Stomach (tissue), 9 donors: ENCODE data around the gene KDM8. TPM values are rescaled to one million over a fixed set of nuclear protein-coding genes. Genes with fewer than 3 reads are reported as not detected.
"Not testable (repeated sequence)": the region's sequence is repeated elsewhere in the genome, so short reads cannot be mapped to it uniquely, and the experiment has no call there.

ENCODE experiments used
- DNase-seq, 2 donors: peaks; one replicate each; pipeline versions ENCODE4 v3.0.0 to v3.0.0-alpha.2; 2013 to 2019
- H3K27ac ChIP-seq, 5 donors: fragments of 200-600 bp in 4 of 5; sonication (generic) in 4 of 5; one replicate each; pipeline ENCODE4 v1.5.1; 2013 to 2019; ENCODE audit warnings: mild to moderate bottlenecking in 1 of 5, moderate library complexity in 1 of 5
- H3K27me3 ChIP-seq, 3 donors: fragments of 200-600 bp; sonication (generic); one replicate each; pipeline ENCODE4 v1.5.1; 2017 to 2019; ENCODE audit warnings: mixed run types in 1 of 3
- H3K36me3 ChIP-seq, 4 donors: fragments of 200-600 bp; sonication (generic); 1 replicate in 3 of 4; 2 replicates in 1 of 4; pipeline ENCODE4 v1.5.1; 2016 to 2019
- H3K4me1 ChIP-seq, 4 donors: fragments of 200-600 bp; sonication (generic); one replicate each; pipeline ENCODE4 v1.5.1; 2016 to 2019
- H3K4me3 ChIP-seq, 4 donors: fragments of 200-600 bp; sonication (generic) in 3 of 4; one replicate each; pipeline ENCODE4 v1.5.1; 2016 to 2019; ENCODE audit warnings: mild to moderate bottlenecking in 1 of 4
- H3K9me3 ChIP-seq, 4 donors: fragments of 200-600 bp; sonication (generic); one replicate each; pipeline ENCODE4 v1.5.1; 2016 to 2019
- EP300 ChIP-seq: sonication (generic); formaldehyde crosslinking; IDR thresholded peaks from one replicate; pipeline ENCODE4 v1.6.1; 2017; ENCODE audit warnings: antibody characterized with exemption
- POLR2A ChIP-seq, 4 donors: fragments of 450-650 bp; IDR thresholded peaks; one replicate each; pipeline ENCODE4 v1.6.1; 2016; ENCODE audit warnings: antibody characterized with exemption in 4 of 4, control low read depth in 2 of 4, mild to moderate bottlenecking in 1 of 4, moderate library complexity in 1 of 4
- POLR2AphosphoS5 ChIP-seq, 3 donors: sonication (generic); formaldehyde crosslinking; IDR thresholded peaks; one replicate each; pipeline ENCODE4 v1.6.1; 2016; ENCODE audit warnings: antibody characterized with exemption in 3 of 3
- WGBS, 5 donors: extraction: QIAGEN DNeasy Blood & Tissue Kit in 3 of 5; methylation state at CpG; one replicate each; pipeline versions ENCODE4 v1.1.5 to v1.1.7; 2013 to 2018; 5-methylcytosine and 5-hydroxymethylcytosine counted together
- intact Hi-C: fragments of 100-400 bp; cut with DNase I; formaldehyde crosslinking; loops from one replicate; pipeline ENCODE4 v1.15.1; 2023; ENCODE audit warnings: low total_unique reads
- polyA plus RNA-seq, 3 donors: library from polyadenylated mRNA; stranded (reverse); fragments of 200-250 nt; gene quantifications; one replicate each; pipeline ENCODE4 v1.2.3, GENCODE V29; 2013
- total RNA-seq, 5 donors: library from RNA; depleted of rRNA; stranded (reverse); fragments of >200 nt; gene quantifications; one replicate each; pipeline versions ENCODE4 v1.1.0 to v1.2.3, GENCODE V29; 2014 to 2016
- TF ChIP-seq, protein P1 (sequence below), 7 experiments: fragments of 450-650 bp in 4 of 7; fragments of 200-600 bp in 3 of 7; sonication (generic) in 3 of 7; IDR thresholded peaks; one replicate each; pipeline ENCODE4 v1.5.1; 2016 to 2019; ENCODE audit warnings: antibody characterized with exemption in 7 of 7, control low read depth in 2 of 7, mild to moderate bottlenecking in 1 of 7
- donor health status: healthy with polysubstance abuse.
- donor health status: Bipolar disorder and iron deficiency.
- donor health status: healthy.

The KDM8 gene
- total and polyA plus RNA-seq, 8 donors, result 1.4 to 58.3 (median 2.9) TPM

DNA sequence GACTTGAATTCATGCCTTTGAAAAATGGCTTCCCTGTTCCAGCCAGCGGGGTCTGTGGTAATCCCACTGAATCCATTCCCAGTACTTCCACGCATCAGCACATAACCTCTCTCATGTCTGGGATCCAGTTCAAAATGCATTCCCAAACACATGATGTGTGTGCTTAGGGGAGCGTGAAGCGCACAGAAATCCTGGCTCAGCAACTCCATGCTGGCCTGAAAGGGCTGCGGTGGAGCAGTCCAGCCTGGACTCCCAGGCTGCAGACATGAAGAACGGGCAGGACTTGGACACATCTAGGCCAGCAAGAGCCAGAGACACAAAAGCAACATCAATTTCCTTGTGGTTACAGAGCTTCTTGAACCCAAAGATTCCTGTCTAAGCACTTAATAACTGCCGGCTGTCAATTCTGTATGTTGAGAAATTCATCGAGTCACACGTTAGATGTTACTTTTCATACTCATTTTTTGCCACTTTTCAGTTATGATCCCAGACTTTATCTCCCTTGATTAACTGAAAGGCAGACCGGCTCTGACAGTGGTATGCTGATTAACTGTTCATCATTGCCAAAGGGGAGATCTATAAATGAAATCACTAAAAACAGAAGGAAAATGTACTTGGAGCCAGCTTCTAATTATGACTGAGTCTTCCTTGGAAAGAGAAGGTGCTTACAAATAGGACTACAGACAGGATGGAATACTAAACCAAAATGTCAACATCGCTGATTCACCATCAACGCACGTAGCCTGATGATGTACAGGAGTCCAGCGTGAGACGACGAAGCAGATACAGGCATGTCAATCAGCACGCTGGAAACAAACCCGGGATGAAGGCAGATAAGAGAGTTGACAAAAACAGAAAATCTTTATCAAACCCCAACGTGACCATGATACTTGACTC is 42.2 kb downstream of the KDM8 start:
- WGBS, 5 donors, result 50 to 74% (median 61%) methylated on average over 15 to 19 of the region's 19 CpGs
- TF ChIP-seq, protein P1, sequence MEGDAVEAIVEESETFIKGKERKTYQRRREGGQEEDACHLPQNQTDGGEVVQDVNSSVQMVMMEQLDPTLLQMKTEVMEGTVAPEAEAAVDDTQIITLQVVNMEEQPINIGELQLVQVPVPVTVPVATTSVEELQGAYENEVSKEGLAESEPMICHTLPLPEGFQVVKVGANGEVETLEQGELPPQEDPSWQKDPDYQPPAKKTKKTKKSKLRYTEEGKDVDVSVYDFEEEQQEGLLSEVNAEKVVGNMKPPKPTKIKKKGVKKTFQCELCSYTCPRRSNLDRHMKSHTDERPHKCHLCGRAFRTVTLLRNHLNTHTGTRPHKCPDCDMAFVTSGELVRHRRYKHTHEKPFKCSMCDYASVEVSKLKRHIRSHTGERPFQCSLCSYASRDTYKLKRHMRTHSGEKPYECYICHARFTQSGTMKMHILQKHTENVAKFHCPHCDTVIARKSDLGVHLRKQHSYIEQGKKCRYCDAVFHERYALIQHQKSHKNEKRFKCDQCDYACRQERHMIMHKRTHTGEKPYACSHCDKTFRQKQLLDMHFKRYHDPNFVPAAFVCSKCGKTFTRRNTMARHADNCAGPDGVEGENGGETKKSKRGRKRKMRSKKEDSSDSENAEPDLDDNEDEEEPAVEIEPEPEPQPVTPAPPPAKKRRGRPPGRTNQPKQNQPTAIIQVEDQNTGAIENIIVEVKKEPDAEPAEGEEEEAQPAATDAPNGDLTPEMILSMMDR (IDR thresholded peaks at IDR 0.05), result no peak
- TF ChIP-seq EP300 (peak; percentile 33), POLR2A (IDR thresholded peaks at IDR 0.05) (no peak), POLR2AphosphoS5 (IDR thresholded peaks at IDR 0.05) (peak; percentile 37 to 98 (median 83))
- intact Hi-C loops, result no loop called here
- Histone ChIP-seq H3K36me3 (peaks cover 0 to 4% (median 0%) of the 10 kb centered on the region in 4 donors), H3K27me3 (no peaks in the 10 kb centered on the region), H3K27ac (peak overlapping the region; percentile 44 to 86 (median 84)), H3K4me3 (no peak overlapping the region), H3K9me3 (no peaks in the 10 kb centered on the region), H3K4me1 (peaks cover 29 to 64% (median 54%) of the 10 kb centered on the region in 4 donors)
- peak in 1 of 2 donors; percentile 89 for DNase-seq

DNA sequence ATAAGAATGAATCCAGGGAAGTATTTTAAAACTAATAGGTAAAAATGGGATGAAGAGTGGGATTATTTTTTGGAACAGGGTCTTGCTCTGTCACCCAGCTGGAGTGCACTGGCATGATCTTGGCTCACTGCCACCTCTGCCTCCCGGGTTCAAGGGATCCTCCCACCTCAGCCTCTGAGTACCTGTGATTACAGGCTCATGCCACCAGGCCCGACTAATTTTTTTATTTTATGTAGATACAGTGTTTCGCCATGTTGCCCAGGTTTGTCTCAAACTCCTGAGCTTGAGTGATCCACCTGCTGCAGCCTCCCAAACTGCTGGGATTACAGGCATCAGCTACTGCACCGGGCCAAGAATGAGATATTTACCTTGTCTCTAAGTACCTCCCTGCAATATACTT is 43.1 kb downstream of the KDM8 start:
- Histone ChIP-seq H3K9me3 (no peaks in the 10 kb centered on the region), H3K4me3 (no peak overlapping the region), H3K27me3 (no peaks in the 10 kb centered on the region), H3K4me1 (peaks cover 29 to 59% (median 49%) of the 10 kb centered on the region in 4 donors), H3K27ac (peak overlapping the region in 4 of 5 donors; percentile 78 to 86 (median 85)), H3K36me3 (peaks cover 0 to 3% (median 0%) of the 10 kb centered on the region in 4 donors)
- intact Hi-C loops, result no loop called here
- WGBS, 5 donors, result 62 to 69% (median 65%) methylated on average over 4 of the region's 4 CpGs
- DNase-seq, result no peak
- TF ChIP-seq POLR2A (IDR thresholded peaks at IDR 0.05) (no peak), EP300 (no peak), POLR2AphosphoS5 (IDR thresholded peaks at IDR 0.05) (no peak)
- TF ChIP-seq, protein P1 (IDR thresholded peaks at IDR 0.05), result no peak

DNA sequence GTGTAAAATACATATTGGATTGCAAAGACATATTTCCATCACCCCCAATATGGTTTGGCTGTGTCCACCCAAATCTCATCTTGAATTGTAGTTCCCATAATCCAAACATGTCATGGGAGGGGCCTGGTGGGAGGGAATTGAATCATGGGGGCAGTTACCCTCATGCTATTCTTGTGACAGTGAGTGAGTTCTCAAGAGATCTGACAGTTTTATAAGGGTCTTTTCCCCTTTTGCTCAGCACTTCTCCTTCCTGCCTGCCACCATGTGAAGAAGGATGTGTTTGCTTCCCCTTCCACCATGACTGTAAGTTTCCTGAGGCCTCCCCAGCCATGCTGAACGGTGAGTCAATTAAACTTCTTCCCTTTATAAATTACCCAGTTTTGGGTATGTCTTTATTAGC is 43.8 kb downstream of the KDM8 start:
- intact Hi-C loops, H3K9me3 ChIP-seq, H3K27me3 ChIP-seq, H3K36me3 ChIP-seq, DNase-seq, H3K4me3 ChIP-seq: not testable (repeated sequence)
- WGBS, 5 donors, result 67 to 88% (median 79%) methylated on average over 1 of the region's 1 CpG
- Histone ChIP-seq H3K27ac (peak overlapping the region in 4 of 5 donors; percentile 39 to 86 (median 81)), H3K4me1 (peaks cover 29 to 59% (median 46%) of the 10 kb centered on the region in 4 donors)

DNA sequence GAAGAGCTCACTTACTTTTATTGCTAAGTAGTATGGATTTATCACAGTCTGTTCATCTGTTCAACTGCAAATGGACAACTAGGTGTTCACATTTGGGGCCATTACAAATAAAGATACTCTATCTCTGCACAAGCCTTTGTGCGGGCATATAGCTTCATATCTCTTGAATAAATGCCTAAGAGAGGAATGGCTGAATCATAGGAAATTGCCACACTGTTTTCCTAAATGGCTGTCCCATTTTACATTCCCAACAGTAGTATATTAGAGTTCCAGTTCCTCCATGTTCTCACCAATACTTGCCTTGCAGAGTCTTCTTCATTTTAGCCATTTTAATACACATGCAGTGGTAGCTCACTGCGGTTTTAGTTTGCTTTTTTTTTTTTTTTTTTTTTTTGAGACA is 44.7 kb downstream of the KDM8 start:
- DNase-seq, result no peak
- H3K9me3 ChIP-seq, result no peaks in the 10 kb centered on the region
- H3K27ac ChIP-seq, result peak overlapping the region in 1 of 5 donors; percentile 84
- H3K27me3 ChIP-seq, result no peaks in the 10 kb centered on the region
- 86 to 91% (median 90%) methylated on average over 2 of the region's 2 CpGs for WGBS, 5 donors
- peaks cover 20 to 56% (median 41%) of the 10 kb centered on the region in 4 donors for H3K4me1 ChIP-seq
- H3K36me3 ChIP-seq, result peaks cover 0 to 4% (median 0%) of the 10 kb centered on the region in 4 donors
- intact Hi-C loops, result no loop called here
- H3K4me3 ChIP-seq, result no peak overlapping the region
- TF ChIP-seq, protein P1 (IDR thresholded peaks at IDR 0.05), result no peak
- no peak for TF ChIP-seq POLR2AphosphoS5 (IDR thresholded peaks at IDR 0.05)
- no peak for TF ChIP-seq POLR2A (IDR thresholded peaks at IDR 0.05)
- no peak for TF ChIP-seq EP300

DNA sequence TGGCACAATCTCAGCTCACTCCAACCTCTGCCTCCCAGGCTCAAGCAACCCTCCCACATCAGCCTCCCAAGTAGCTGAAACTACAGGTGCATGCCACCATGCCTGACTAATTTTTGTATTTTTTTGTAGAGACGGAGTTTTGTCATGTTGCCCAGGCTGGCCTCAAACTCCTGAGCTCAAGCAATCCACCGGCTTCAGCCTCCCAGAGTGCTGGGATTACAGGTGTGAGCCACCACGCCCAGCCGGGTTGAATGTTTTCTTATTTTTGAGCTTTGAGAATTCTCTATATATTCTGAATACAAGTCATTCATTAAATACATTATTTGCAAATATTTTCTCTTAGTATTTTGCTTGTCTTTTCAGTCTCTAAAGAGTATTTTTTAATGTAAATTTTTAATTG is 45.6 kb downstream of the KDM8 start:
- 94 to 97% (median 96%) methylated on average over 4 of the region's 4 CpGs for WGBS, 5 donors
- H3K4me3 ChIP-seq, DNase-seq, intact Hi-C loops, H3K36me3 ChIP-seq, H3K27me3 ChIP-seq, H3K9me3 ChIP-seq: not testable (repeated sequence)
- Histone ChIP-seq H3K4me1 (peaks cover 15 to 56% (median 38%) of the 10 kb centered on the region in 4 donors), H3K27ac (peak overlapping the region in 1 of 5 donors; percentile 14)
